RWPE1 (cell line): ENCODE results near the gene C1QTNF8.
A peak's percentile ranks its signal among the peaks of the same experiment; 100 is the strongest.

Experiments used
- CTCF ChIA-PET: fragments of 350-600 bp; sonication (Branson Sonifier 250); formaldehyde crosslinking; extraction: SDS; loops from one replicate; lab custom pipeline; 2021; lab: Yijun Ruan, JAX
- POLR2A ChIA-PET: fragments of 400-600 bp; formaldehyde crosslinking; extraction: SDS; loops from one replicate; lab custom pipeline; 2020; ENCODE audit warnings: antibody characterized with exemption; ENCODE audit not compliant: low non-redundant PET; lab: Yijun Ruan, JAX
- DNase-seq: peaks from one replicate; pipeline ENCODE4 v3.0.0; 2012; ENCODE audit warnings: low spot score
- H3K27ac ChIP-seq: fragments of 450-650 bp; 2 replicates; pipeline ENCODE4 v1.5.1; 2017
- TF ChIP-seq, protein P1 (sequence below): fragments of 450-650 bp; conservative IDR thresholded peaks from 2 replicates; pipeline ENCODE4 v1.5.1; 2017; ENCODE audit warnings: low read depth, mild to moderate bottlenecking

The C1QTNF8 gene

DNA sequence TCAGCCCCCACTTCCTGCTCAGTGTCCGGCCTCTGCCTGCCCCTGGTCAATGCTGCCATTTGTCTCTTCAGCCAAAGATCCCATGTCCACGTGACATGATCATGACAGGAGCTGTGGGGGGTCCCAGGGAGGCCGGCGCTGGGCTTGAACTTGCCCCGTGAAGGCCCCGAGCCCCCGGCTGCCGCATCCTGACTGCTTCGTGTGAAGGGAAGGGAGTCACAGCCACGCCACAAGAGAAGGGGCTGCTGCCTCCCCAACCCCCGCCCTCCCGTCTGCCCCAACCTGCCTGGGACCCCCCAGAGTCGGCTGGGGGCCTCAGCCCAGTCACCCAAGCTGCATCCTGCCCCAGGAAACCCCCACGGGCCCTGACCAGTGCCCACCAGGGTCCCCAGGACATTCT, 37.8 kb downstream of the C1QTNF8 start:
- ChIA-PET POLR2A (no interaction called here), CTCF (interaction anchor here (0.6 to 1.4 kb wide), 9 partner anchors 10 to 244 kb away, joined by 3 to 10 read pairs (median 3); no protein-coding TSS in a partner anchor)
- TF ChIP-seq, protein P1, sequence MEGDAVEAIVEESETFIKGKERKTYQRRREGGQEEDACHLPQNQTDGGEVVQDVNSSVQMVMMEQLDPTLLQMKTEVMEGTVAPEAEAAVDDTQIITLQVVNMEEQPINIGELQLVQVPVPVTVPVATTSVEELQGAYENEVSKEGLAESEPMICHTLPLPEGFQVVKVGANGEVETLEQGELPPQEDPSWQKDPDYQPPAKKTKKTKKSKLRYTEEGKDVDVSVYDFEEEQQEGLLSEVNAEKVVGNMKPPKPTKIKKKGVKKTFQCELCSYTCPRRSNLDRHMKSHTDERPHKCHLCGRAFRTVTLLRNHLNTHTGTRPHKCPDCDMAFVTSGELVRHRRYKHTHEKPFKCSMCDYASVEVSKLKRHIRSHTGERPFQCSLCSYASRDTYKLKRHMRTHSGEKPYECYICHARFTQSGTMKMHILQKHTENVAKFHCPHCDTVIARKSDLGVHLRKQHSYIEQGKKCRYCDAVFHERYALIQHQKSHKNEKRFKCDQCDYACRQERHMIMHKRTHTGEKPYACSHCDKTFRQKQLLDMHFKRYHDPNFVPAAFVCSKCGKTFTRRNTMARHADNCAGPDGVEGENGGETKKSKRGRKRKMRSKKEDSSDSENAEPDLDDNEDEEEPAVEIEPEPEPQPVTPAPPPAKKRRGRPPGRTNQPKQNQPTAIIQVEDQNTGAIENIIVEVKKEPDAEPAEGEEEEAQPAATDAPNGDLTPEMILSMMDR = no peak
- DNase-seq = no peak
- H3K27ac ChIP-seq = no peak overlapping the region

DNA sequence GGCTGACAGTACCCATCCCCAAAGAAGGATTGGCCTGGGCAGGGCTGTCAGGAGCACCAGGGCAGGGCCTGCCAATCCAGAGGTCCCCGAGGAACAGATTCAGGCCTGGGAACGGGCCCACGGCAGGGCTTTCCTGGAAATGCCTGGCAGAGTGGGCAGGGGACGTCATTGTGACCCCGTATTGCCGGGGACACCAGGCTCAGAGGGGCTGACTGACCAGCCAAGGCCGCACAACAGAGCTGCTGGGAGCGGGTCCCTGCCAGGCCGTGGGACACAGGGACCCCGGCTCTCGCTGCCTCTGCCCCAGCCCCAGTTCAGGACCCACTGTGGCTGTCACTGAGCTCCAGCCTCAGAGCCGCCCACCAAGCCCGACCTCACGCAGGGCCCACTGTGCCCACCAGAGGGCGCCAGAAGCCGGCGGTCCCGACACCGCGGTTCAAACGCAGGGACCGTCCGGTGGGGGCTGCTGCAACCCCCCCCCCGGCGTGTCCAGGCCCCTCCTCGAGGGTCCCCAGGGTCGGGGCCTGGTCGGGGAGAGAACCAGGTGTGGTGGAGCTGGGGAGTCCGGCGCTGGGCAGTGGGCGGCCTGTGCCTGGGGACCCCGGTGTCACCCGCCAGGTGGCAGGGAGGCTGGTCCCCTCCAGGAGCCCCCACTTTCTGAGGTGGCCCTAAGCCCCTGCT, 38.7 kb downstream of the C1QTNF8 start:
- CTCF ChIA-PET = interaction anchor here (0.6 to 2.1 kb wide), 18 partner anchors 10 to 243 kb away, joined by 3 to 11 read pairs (median 4); no protein-coding TSS in a partner anchor
- H3K27ac ChIP-seq = no peak overlapping the region
- POLR2A ChIA-PET = no interaction called here
- TF ChIP-seq, protein P1 = peak; percentile 93
- peak; percentile 47 for DNase-seq

DNA sequence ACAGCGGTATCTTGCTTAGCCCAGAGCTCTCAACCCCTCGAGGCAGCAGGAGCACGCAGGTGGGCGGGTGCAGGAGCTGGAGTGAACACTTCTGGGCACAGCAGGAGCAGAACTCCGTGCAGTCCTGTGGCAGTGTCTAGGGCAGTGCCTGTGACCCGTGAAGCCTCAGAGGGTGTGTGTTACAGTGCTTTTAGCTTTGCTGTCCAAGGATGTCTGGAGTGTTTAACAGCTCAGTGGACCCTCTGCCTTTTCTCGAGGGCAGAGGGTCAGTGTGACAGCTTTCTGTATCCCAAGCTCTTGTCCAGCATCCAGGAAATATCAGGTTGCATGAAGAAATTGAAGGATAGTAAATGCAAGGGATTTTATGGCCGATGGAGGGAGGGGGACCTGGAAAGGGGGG, 39.8 kb downstream of the C1QTNF8 start:
- POLR2A ChIA-PET = no interaction called here
- no peak overlapping the region for H3K27ac ChIP-seq
- no peak for DNase-seq
- TF ChIP-seq, protein P1 = no peak
- CTCF ChIA-PET = interaction anchor here (0.7 to 2.1 kb wide), 3 partner anchors 12 to 57 kb away, joined by 3 to 11 read pairs (median 3); no protein-coding TSS in a partner anchor

DNA sequence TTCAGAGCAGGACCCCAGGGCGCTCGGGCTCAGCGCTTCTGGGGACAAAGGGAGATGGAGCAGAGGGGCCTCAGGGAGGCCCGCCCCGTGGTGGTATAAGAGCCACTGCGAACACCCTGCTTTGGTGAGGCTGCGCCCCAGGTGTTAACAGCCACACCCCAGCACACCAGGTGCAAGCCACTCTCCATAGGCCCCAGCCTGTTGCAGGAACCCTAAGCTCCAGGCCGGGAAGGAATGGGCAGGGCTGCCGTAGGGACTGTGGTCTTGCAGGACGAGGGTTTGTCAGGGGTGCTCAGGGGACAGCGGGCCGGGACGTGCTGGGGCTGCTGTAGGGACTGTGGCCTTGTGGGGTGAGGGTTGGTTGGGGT, 40.5 kb downstream of the C1QTNF8 start:
- TF ChIP-seq, protein P1 = no peak
- no peak for DNase-seq
- ChIA-PET POLR2A (no interaction called here), CTCF (interaction anchor here (0.6 to 1.4 kb wide), 4 partner anchors 56 to 270 kb away, joined by 3 to 4 read pairs (median 4); no protein-coding TSS in a partner anchor)
- no peak overlapping the region for H3K27ac ChIP-seq

DNA sequence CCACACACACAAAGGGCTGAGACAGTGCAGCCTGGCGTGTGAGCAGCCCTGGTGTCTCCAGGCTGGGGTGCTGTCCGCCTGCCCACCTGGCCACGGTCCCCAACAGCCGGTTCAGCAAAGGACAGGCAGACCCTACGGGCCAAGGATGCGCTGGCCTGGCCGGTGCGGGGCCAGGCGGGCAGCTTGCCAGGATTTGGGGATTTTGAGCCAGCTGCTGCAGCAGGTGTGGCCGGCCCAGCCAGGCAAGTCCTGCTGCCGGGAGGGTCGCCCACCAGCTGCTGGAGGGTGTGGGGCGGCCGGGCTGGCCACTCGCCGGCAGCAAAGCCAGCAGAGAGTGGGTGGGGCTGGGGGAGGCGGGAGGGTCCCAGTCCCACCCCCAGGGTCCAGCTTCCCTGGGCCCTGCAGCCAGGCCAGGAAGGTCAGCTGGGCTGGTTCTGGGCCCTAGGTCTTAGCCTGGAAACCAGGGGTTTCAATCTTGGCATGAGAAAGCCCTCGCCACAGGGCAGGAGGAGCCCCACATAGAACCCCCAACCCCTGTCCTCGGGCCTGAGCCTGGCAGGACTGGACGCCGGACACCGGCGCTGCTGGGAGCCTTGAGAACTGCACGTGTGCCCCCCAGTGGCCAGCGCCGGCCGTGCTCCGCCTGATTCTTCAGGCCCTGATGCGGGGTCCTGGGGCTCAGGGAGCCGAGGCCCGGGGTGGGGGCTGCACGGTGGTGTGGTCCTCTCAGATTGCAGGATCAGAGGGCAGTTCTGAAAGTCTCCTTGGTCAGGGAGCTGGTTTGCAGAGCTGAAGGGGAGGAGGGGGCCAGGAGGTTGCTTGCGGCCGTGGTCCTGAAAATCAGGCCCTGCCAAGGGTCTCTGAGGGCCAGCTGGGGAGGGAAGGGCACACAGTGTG, 41.1 kb downstream of the C1QTNF8 start:
- ChIA-PET CTCF (interaction anchor here (0.6 to 1.4 kb wide), 10 partner anchors 10 to 270 kb away, joined by 3 to 5 read pairs (median 3); no protein-coding TSS in a partner anchor), POLR2A (no interaction called here)
- TF ChIP-seq, protein P1 = peak; percentile 90
- no peak overlapping the region for H3K27ac ChIP-seq
- DNase-seq = peak; percentile 50

DNA sequence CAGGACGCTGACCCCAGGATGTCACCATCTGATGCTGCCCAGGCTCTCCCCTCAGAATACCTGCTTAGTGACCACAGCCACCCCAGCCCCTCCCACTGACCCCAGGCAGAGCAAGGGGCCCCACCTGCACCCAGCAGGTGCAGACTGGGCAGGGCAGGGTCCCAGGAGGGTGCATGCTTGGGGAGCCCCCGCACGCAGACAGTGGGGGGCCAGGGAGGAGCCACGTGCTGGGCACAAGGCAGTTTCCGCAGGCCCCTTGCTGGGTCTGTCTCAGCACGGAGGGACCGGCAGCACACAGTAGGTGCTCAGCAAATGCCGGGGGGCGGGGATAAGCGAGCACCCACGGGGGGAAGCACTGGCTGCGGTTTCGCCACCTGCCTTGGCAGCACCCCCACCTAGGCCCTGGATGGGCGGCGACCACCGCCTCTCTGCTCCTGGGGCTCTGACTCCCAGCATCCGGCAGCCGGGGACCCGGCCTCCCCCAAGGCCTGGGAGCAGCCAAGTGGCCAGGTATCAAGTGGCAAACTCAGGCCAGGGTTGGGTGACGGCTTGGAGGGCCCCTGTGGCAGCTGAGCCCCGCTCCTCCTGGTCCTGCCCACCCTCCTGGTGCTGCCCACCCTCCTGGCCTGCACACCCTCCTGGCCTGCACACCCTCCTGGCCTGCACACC, 42.2 kb downstream of the C1QTNF8 start:
- POLR2A ChIA-PET = no interaction called here
- H3K27ac ChIP-seq = no peak overlapping the region
- CTCF ChIA-PET = interaction anchor here (0.8 kb wide), 1 partner anchor 36 kb away, joined by 3 read pairs; no protein-coding TSS in a partner anchor
- no peak for DNase-seq
- TF ChIP-seq, protein P1 = no peak
